Measurements from ENCODE around the gene PARP6. TPM values are rescaled to one million over a fixed set of nuclear protein-coding genes. Genes with fewer than 3 reads are reported as not detected.

The PARP6 gene
- total RNA-seq, 1 donor from 2014 or later: 72.0 TPM

DNA sequence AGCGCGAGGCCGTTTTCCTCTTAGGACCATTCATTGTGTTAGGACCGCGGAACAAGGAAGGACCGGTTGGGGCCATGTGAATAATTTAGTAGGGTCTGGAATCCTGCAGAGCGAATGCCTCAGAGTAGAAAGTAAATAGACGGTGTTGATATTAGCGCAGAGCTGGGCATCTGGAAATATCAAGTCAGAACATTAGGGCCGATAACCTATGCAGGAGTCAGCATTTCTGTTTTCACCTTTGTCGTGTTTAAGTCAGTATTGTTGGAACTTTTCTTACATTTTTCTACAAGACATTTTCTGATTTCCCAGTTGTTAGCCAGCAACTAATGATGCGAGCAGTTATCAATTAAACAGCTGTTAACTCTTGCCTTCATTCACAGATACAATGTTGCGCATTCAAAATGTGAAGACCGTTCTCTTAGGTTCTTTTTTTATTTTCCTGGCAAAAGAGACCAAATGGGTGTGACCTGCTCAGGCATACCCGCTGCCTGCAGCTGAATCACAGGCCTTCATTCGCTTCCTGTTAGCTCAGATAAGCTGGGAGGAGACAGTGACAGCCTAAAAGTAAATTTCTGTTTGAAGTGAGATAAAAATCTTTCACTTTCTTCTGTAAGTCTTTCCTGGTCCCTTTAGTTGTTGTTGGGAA lies 40.4 kb downstream of the PARP6 start:
- intact Hi-C loops (cut with micrococcal nuclease): loop anchor here (1.0 to 5.0 kb wide), 5 partner anchors 40 to 1404 kb away; partner anchors contain the start of genes MYO9A, NEO1, PARP6 and SENP8

DNA sequence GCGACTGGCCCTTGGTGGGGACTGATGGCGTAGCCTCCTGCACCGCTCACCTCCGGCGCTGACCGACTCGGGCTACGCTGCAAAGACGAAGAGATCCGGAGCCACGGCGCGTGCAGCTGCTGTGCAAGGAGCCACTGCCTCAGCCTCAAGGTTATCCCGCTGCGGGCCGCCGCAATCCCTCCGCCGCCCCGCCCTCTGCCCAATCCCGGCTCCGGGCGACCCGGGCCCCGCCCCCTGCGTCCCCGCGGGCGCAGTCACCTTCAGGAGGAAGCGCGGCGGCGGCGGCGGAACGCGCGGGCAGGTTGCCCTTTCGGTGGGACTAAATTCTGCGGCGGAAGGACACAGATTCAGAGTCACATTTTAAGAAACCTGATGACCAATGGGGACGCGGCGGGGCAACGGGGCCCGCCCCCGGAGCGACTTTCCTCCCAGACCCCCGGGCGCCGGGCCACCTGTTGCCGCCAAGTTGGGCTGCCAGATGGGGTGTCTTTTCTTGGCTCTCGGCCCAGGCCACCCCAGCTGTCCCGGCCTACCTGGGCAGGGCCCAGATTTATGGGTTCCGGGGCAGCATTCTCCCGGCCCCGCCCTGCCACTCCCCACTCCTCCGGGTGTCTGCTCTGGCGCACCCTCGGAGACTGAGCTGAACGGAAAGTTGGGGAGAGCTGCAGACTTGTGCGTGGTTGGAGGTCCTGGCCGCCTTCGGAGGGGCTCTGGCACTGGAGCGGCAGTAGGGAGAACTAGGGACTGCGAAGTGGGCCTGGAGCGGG lies 41.1 kb downstream of the PARP6 start, which contains the start of gene PKM:
PKM (minus strand) TSS at position 125 of the 767 bp plus-strand sequence. CDS start 12,093 bp downstream, outside the sequence.
- intact Hi-C loops (cut with micrococcal nuclease): loop anchor here (1.0 to 5.0 kb wide), 4 partner anchors 41 to 1405 kb away; partner anchors contain the start of genes NEO1 and PARP6

DNA sequence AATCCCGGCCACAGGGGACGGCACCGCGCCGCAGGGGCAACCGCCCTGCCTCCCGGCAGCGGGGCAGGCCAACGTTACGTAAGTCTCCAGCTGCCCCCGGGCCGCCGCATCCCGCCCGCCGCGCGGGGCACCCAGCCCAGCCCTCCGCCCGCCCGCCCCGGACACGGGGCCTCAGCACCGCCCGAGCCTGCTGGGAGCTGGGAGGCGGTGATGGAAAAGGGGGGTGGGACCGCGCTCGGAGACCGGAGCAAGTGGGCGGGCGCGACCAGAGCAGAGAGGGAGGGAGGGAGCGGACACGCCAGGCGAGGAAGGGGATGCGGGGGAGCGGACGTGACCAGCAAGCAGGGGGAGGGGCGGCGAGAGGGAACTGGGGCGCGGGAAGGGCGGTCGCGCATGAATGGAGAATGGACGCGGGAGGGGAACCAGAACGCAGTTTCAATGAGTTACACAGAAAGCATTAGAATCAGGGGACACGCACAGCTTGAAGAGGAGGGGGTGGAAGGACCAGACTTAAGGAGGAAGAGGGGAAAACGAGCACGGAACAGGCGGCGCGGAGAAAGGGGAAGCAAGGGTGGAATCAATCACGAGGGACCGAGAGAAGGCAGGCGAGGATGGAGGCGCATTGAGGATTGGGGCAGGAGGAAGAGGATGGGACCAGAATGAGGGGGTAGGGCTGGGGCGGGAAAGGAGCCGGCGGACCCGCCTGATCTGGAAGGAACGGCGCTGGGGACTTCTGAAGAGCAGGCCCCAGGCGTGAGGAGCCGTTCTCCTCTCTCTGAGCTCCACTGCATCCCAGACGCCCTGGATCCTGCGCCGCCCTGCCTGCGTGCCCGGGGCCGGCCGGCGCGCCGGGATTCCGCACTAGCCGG lies 41.9 kb downstream of the PARP6 start:
- intact Hi-C loops (cut with micrococcal nuclease): loop anchor here (1.0 to 5.0 kb wide), 4 partner anchors 42 to 1406 kb away; partner anchors contain the start of genes NEO1 and PARP6

DNA sequence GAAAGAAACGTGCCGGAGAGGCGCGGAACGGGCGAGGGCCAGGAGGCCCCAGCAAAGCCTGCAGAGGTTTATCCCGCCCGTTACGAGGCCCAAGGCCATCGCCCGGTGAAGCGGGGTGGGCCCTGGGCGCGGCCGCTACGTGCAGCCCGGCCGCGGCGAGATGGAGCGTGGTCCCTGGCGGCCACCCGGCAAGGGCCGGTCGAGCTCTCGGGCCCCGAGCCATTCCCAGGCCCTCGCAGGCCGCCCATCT lies 42.5 kb downstream of the PARP6 start:
- intact Hi-C loops (cut with micrococcal nuclease): loop anchor here (2.0 to 5.0 kb wide), 3 partner anchors 457 to 1738 kb away; partner anchors contain the start of genes BBS4, HIGD2B and NEO1

DNA sequence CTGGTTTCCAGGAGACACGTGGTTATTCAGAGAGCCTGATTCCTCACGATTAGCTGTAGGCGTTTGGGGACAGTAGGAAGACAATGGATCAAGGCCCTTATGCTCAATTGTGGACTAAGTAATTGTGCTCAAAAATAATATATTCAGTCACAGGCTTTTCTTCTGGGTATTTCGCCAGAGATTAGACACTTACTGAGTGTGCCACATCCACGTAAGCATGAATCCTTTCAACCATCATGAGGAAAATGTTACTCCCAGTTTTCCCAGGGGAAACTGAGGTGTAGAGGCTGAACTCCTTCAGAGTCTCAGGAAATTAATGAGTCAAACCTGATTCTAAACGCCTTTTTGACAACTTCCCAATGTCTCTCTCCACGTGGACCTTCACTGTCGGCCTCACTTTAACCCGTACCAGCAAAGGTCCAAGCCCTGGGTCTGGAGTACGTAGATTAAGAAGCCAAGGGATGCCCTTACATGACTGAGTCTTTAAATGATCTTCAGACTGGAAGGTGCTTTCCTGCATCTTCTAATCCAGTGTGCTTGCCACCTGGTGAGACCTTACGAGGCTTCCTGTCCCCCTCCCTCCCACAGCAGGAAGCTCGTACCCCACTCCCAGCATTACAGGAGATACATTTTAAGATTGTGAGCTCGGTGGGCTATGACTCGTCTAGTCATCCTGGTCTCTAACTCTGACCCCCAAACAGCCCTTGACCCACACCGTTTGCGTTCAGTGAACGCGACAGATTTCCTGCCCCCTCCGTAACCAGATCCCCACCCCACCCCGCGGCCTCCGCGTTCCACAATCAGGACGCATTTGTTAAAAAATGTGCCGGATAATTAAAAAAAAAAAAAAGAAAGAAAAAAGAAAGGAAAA lies 43.0 kb downstream of the PARP6 start:
- intact Hi-C loops (cut with micrococcal nuclease): loop anchor here (2.0 to 5.0 kb wide), 2 partner anchors 457 to 1737 kb away; partner anchors contain the start of genes BBS4 and HIGD2B

DNA sequence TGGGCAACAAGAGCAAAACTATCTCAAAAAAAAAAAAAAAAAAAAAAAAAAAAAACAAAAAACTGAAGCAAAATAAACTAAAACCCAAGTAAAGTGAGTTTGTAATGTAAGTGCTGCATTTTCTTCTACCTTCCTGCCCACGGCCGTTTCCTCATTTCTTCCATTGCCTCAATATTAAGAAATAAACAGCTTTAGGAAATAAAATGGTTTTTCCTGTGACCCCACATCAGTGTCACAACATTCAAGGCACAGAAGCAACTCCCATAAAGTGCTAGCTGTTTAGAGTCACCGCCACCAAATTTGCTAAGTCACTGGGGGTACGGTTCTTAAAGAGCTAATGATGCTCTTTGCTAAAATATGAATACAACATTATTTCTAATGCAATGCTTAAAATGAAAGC lies 44.6 kb downstream of the PARP6 start:
- intact Hi-C loops (cut with micrococcal nuclease): loop anchor here (1.0 to 5.0 kb wide), 5 partner anchors 109 to 1735 kb away; partner anchors contain the start of genes ADPGK, BBS4, HIGD2B and MYO9A

DNA sequence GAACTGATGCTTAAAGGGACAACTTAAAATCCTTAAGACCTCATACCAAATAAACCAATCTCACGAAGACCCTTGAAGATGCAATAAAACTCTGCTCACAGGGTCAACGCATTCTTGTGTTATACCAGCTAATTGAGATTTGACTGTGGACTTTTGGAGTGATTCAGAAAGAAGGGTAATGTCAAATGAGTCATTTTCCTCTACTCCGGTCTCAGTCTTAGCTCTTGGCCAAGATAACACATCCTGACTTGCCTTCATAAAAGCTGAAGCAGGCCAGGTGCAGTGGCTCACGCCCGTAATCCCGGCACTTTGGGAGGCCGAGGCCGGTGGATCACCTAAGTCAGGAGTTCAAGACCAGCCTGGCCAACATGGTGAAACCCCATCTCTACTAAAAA lies 45.2 kb downstream of the PARP6 start:
- intact Hi-C loops (cut with micrococcal nuclease): loop anchor here (2.0 to 5.0 kb wide), 3 partner anchors 148 to 1735 kb away; partner anchors contain the start of gene ADPGK

DNA sequence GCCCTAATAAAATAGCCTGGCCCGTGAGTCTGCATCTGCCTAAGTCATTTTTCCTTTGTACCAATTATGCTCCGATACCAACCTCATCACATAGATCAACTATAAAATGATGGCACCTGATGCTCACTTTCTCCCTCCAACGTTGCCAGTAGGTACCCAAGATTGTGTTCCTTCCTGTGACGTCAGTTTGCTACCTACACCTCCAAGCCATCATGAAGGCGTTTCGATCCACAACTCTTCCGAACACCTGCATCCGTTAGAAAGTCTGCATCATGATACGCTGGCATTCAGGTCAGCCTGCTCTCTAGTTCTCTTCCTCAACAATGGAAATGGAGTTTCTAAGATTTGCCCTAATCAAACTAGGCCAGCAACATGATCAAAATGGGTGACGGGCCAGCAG lies 49.1 kb downstream of the PARP6 start:
- intact Hi-C loops (cut with micrococcal nuclease): no loop called here

DNA sequence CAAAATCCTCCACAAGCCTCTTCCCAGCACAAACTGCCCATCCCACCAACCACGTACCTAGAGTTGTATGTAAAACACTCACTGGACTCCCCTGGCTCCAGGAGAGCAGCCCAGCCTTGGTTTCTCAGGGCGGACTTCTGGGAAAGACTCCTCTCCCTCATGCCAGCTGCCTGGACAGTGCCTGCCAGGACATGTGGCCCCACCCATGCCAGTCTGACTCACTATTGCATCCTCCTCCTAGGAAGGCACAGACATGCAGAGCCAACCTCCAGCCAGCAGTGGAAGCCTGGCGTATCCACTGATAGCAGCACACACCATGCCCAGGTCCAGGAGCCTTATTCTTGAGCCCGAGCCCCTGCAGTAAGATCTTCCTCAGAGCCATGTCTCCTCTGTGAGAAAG lies 50.0 kb downstream of the PARP6 start:
- intact Hi-C loops (cut with micrococcal nuclease): no loop called here

DNA sequence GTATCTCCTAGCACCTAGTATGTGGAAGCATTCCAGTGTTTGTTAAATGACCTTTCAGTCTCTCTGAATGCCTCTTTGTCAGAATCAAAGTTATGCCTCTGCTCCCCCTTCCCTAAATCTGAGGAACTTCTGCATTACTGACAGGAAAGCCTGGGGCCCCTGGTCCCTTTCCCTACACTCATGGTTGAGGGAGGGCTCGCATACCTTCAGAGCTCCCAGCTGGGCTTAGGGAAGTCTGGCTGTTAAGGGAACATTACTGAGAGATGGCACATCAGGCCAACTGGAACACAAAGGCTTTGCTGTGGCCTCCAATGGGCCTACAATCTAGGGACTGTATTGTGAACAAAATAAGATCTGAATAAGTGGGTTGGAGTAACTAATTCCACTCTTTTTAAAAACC lies 51.7 kb downstream of the PARP6 start:
- intact Hi-C loops (cut with micrococcal nuclease): no loop called here

DNA sequence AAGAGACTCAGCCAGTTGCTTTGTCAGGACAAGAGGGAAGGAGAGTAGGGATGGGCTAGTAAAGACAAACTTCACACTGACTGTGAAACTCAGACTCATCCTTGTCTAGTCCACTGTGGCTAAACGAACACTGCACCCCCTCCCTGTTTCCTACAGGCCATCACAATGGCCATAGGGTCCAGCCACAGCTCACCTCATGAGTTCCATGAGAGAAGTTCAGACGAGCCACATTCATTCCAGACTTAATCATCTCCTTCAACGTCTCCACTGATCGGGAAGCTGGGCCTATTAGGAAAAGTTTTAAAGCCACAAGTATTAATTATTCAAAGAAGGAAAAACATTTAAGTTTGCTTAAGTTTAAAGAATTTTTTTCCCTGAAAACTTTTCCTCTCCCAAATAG lies 55.1 kb downstream of the PARP6 start:
- intact Hi-C loops (cut with micrococcal nuclease): no loop called here

DNA sequence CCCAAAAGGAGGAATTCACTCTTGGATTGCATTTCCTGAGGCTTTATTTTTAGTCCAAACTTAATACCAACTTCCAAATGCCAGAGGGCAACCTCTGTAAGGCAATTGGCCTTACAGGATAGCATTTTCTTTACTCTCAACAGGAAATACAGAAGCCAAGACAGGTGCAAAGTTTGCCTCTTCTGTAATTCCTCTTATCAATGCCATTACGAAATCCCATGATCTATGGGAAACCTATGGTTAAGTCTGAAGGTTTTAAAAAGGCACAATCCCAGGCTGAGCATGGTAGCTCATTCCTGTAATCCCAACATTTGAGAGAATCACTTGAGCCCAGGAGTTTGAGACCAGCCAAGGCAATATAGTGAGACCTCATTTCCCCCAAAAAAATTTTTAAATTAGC lies 56.3 kb downstream of the PARP6 start:
- intact Hi-C loops (cut with micrococcal nuclease): no loop called here

DNA sequence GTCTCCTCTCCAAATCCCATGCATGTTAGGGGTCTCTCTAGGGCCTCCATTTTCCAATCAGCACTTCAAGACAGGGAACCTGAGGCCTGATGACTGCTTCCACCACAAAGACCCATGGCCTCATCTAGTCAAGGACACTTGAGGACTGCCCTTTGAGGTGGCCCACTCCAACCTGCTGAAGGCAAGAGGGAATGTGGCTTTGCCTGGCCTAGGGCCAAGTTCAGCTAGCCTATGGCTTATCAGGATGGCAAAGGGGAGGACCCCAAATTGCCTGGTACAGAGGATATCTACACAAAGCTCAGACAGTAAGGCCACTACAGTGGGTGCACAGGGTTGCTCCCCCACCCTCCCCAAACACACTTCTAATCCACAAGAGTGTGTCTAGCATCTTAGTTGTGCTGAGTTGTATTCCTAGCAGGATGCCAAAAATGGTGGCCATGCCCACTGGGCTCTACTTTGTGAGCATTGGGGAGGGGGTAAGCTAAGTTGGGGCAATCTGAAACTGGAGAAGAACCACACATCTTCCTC lies 64.7 kb downstream of the PARP6 start:
- intact Hi-C loops (cut with micrococcal nuclease): no loop called here

DNA sequence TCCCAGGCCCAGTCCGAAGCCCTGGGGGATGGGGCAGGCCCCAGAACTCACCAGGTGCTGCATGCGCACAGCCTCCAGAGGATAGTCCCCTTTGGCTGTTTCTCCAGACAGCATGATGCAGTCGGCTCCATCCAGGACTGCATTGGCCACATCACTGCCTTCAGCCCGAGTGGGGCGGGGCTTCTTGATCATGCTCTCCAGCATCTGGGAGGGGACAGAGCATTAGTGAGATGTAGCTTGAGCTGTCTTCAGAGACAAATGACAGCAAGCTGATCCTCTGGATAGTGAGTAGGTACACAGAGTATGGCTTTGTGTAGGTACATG lies 65.7 kb downstream of the PARP6 start:
- intact Hi-C loops (cut with micrococcal nuclease): no loop called here

DNA sequence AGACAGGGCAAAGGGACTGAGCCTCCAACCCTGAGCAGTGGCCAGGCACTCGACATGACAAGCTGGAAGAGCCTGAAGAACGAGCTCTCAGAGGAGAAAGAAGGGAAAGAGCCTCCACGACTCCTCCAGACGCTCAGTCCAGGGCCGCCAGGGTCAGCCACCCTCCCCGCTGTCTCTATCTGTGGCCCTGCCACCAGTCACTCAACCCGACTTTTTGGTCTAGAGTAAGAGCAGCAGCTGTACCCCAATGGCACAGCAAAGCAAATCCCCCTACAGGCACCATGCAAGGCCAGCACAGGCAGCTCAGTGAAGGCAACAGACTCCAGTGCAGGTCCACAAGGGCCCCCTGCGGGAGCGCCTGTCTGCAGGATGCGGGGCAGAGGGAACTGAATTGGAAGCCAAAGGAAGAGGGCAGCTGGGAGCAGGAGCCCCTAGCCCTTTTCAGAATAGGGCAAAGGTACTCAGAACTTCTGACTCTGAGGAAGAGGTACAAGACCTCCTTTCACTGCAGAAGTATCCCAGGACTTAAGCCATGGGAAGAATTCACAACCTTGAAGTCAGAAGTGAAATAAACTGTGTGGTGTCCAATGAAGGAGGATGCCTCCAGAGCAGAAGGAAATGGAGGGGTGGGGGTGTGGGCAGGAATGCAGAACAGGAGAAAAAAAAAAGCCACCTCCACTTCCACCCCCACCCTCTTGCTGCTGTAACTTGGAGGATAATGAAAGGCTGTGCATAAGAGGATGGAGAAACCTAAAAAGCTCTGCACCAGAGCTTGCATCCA lies 66.3 kb downstream of the PARP6 start:
- intact Hi-C loops (cut with micrococcal nuclease): no loop called here

DNA sequence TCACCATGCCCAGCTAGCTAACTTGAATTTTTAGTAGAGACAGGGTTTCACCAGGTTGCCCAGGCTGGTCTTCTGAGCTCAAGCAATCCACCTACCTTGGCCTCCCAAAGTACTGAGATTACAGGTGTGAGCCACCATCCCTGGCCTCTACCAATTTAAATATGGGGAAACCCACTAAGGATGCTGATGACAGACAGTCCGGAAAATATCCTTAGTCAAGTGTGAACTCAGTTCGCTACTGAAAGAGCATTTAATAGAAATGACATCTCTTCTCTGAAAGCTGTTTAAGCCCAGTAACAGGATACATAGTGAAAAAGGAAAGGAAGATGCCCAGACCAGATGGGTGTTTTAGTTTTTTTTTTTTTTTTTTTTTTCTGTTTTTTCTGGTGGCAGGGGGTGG lies 67.1 kb downstream of the PARP6 start:
- intact Hi-C loops (cut with micrococcal nuclease): no loop called here

DNA sequence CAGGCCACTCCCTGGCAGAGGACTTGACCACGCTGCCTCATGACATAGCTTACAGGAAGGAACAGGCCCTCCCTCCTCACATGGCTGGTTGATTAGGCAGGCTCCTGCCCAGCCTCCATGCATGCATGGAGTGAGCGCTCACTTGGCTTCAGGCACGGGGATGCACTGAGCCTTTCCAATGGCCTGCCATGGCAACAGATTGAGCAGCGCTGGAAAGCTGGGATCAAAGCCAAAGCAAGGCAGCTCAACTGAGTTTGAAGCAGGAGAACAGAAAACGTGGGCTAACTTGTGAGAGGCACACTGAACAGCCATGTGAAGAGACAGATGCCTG lies 68.9 kb downstream of the PARP6 start:
- intact Hi-C loops (cut with micrococcal nuclease): no loop called here

DNA sequence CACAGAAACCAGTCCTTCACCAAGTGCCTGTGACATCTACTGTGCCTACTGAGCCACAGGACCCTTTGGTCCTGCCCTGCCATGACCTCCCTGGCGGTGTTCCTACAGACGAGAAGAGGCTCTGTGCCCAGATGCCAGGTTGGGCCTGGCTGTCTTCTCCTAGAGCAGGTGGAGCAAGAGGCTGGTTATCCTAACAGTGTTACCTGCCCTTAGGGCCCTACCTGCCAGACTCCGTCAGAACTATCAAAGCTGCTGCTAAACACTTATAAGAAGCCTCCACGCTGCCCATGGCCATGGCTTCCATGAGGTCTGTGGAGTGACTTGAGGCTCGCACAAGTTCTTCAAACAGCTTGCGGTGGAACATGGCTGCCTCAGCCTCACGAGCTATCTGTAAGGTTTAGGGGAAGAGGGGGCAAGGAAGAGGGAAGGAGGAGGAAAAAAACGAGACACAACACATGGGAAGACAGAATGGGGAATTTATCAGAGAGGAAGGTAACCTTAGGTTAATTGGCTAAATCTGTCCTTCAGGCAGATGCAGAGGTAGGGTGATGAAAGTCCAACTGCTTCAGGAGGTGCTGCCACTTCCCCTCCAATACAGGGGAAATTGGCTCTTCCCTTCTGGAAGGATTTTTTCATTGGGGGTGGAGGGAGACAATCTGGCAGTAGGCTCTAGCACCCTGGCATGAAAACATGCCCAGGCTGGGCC lies 69.4 kb downstream of the PARP6 start:
- intact Hi-C loops (cut with micrococcal nuclease): no loop called here

DNA sequence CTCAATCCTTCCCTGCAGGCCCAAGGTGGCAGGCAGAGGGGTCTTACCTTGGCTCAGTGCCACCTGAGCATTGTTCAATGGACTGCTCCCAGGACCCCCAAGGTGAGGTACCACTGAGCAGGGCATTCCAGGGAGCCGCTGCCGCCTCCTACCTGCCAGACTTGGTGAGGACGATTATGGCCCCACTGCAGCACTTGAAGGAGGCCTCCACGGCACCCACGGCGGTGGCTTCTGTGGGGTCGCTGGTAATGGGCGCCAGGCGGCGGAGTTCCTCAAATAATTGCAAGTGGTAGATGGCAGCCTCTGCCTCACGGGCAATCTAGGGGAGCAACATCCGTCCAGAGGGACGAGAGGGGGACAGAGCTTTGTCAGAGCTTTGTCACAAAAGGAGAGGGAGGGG lies 70.1 kb downstream of the PARP6 start:
- intact Hi-C loops (cut with micrococcal nuclease): no loop called here

Data from T-helper 1 cell treated with Interleukin-12 subunit alpha and Interleukin-12 subunit beta and Interleukin-4 antibody, amounts not matched to agents 30 ng/mL and 1 ng/mL, for 36 hours (primary cell).